Measurements from ENCODE around the gene RNF180.

RNF180 gene

DNA sequence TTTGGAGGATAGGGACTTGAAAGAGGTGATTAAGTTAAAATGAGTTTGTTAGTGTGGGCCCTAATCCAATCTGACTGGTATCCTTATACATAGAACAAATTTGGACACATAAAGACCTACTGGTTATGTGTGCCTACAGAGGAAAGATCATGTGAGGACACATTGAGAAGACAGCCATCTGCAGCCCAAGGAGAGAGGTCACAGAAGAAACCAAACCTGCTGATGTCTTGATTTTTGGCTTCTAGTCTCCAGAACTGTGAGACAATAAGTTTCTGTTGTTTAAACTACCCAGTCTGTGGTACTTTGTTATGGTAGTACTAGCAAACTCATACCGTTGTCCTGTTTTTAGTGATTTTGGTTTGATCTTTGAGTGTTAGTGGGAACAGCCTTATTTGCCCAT, 18.3 kb downstream of the RNF180 start:
- TF ChIP-seq, protein P1, sequence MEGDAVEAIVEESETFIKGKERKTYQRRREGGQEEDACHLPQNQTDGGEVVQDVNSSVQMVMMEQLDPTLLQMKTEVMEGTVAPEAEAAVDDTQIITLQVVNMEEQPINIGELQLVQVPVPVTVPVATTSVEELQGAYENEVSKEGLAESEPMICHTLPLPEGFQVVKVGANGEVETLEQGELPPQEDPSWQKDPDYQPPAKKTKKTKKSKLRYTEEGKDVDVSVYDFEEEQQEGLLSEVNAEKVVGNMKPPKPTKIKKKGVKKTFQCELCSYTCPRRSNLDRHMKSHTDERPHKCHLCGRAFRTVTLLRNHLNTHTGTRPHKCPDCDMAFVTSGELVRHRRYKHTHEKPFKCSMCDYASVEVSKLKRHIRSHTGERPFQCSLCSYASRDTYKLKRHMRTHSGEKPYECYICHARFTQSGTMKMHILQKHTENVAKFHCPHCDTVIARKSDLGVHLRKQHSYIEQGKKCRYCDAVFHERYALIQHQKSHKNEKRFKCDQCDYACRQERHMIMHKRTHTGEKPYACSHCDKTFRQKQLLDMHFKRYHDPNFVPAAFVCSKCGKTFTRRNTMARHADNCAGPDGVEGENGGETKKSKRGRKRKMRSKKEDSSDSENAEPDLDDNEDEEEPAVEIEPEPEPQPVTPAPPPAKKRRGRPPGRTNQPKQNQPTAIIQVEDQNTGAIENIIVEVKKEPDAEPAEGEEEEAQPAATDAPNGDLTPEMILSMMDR (IDR thresholded peaks at IDR 0.05), result no peak
- no peak overlapping the region for H3K9ac ChIP-seq
- H3K27me3 ChIP-seq (ENCODE audit: control insufficient read depth, insufficient read depth, low read length), result no peaks in the 10 kb centered on the region
- no peak overlapping the region for H3K4me2 ChIP-seq (ENCODE audit: low read length)
- H3K36me3 ChIP-seq (ENCODE audit: control insufficient read depth, insufficient read depth, low read length), result no peaks in the 10 kb centered on the region
- no peak overlapping the region for H3K4me3 ChIP-seq (ENCODE audit: low read depth, low read length)
- no peaks in the 10 kb centered on the region for H3K9me3 ChIP-seq (ENCODE audit: control insufficient read depth, low read length)
- H3K79me2 ChIP-seq, result peaks cover 31% of the 10 kb centered on the region
- H2AFZ ChIP-seq, result no peak overlapping the region
- no peak overlapping the region for H3K27ac ChIP-seq
- peaks cover 35% of the 10 kb centered on the region for H3K4me1 ChIP-seq

DNA sequence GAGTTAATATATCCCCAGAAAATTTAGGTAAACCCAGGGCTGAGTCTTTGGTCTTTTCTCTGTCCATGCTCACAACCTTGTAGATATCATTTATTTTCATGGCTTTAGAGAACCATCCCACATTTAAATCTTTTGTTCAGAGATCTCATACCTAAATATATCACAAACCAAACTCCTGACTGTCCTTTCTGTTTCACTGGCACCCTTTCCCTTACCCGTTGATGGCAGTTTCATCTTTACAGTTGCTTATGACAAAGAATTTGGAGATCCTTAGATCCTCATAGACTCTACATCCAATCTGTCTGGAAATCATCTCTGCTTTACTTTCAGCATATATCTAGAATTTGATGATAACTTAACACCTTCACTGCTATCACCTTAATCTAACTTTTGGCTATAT, 19.2 kb downstream of the RNF180 start:
- Histone ChIP-seq H3K27me3 (ENCODE audit: control insufficient read depth, insufficient read depth, low read length) (no peaks in the 10 kb centered on the region), H3K4me3 (ENCODE audit: low read depth, low read length) (no peak overlapping the region), H3K4me1 (peaks cover 43% of the 10 kb centered on the region), H3K79me2 (peaks cover 33% of the 10 kb centered on the region), H3K4me2 (ENCODE audit: low read length) (no peak overlapping the region), H2AFZ (no peak overlapping the region), H3K27ac (no peak overlapping the region), H3K36me3 (ENCODE audit: control insufficient read depth, insufficient read depth, low read length) (no peaks in the 10 kb centered on the region), H3K9me3 (ENCODE audit: control insufficient read depth, low read length) (no peaks in the 10 kb centered on the region), H3K9ac (no peak overlapping the region)
- TF ChIP-seq, protein P1 (IDR thresholded peaks at IDR 0.05), result no peak

DNA sequence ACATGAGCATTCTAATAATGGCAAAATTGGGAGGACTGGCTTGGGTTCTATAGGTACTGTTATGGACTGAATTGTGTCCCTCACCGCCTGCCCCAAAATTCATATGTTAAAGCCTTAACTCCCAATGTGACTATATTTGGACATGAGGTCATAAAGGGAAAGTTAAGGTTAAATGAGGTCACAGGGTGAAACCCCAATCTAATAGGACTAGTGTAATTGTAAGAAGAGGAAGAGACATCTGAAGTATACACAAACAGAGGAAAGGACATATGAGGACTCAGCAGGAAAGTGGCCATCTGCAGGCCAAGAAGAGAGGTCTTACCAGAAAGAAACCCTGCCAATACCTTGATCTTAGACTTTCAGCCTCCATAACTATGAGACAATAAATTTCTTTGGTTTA, 23.1 kb downstream of the RNF180 start:
- TF ChIP-seq, protein P1 (IDR thresholded peaks at IDR 0.05), result no peak
- H3K9ac ChIP-seq, result no peak overlapping the region
- peaks cover 21% of the 10 kb centered on the region for H3K4me1 ChIP-seq

DNA sequence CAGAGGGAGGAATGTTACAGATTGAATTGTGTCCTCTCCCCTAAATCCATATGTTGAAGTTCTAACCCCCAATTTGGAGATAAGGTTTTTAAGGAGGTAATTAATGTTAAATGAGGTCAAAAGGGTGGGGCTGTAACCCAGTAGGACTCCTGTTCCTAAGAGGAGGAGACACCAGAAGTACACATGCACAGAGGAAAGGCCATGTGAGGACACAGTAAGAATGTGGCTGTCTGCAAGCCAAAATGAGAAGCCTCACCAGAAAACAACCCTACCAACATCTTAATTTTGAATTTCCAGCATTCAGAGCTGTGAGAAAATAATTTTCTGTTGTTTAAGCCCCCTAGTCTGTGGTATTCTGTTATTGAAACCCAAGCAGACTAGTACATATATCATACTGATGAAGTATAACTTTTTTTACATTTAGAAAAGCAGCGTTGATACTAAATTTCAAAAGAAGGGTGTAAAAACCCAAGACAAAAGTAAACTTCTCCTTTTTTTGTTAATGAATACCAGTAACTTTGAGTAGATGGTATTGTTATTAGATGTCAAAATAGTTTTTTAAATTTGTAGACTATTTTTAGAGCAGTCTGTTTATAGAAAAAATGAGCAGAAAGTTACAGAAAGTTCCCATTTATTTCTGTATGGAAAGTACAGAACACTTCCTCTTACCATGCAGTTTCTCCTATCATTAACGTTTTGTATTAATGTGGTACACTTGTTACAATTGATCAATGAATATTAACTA, 25.1 kb downstream of the RNF180 start:
- Histone ChIP-seq H3K79me2 (peaks cover 36% of the 10 kb centered on the region), H3K9ac (no peak overlapping the region), H3K9me3 (ENCODE audit: control insufficient read depth, low read length) (no peaks in the 10 kb centered on the region), H3K27ac (no peak overlapping the region), H3K27me3 (ENCODE audit: control insufficient read depth, insufficient read depth, low read length) (no peaks in the 10 kb centered on the region), H3K4me2 (ENCODE audit: low read length) (no peak overlapping the region), H2AFZ (no peak overlapping the region), H3K36me3 (ENCODE audit: control insufficient read depth, insufficient read depth, low read length) (no peaks in the 10 kb centered on the region), H3K4me1 (peaks cover 17% of the 10 kb centered on the region), H3K4me3 (ENCODE audit: low read depth, low read length) (no peak overlapping the region)
- TF ChIP-seq, protein P1 (IDR thresholded peaks at IDR 0.05), result no peak

More for the DNA sequence above, 23.1 kb downstream of the RNF180 start:
- no peak overlapping the region for H3K4me3 ChIP-seq (ENCODE audit: low read depth, low read length)
- H3K4me2 ChIP-seq (ENCODE audit: low read length), result no peak overlapping the region
- no peaks in the 10 kb centered on the region for H3K27me3 ChIP-seq (ENCODE audit: control insufficient read depth, insufficient read depth, low read length)
- H3K36me3 ChIP-seq (ENCODE audit: control insufficient read depth, insufficient read depth, low read length), result no peaks in the 10 kb centered on the region
- peaks cover 38% of the 10 kb centered on the region for H3K79me2 ChIP-seq
- no peak overlapping the region for H2AFZ ChIP-seq
- H3K27ac ChIP-seq, result no peak overlapping the region
- H3K9me3 ChIP-seq (ENCODE audit: control insufficient read depth, low read length), result no peaks in the 10 kb centered on the region

DNA sequence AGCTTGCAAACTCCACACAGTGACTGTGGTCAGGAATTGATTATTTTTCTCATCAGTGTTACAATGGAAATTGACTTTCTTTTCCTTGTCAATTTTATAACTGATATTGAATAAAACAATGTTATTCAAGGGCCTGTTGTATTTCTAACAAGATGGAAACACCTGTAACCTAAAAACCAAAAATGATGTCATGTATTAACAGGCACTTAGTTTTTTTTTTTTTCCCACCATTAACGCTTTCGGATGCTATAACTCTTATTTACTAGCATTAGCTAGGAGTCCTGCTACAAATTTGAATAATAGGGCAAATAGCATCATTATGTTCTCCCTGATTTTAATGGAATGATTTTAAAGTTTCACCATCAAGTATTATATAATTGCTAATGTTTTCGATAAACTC, 30.3 kb downstream of the RNF180 start:
- no peak overlapping the region for H3K4me3 ChIP-seq (ENCODE audit: low read depth, low read length)
- H3K4me2 ChIP-seq (ENCODE audit: low read length), result no peak overlapping the region
- H3K4me1 ChIP-seq, result no peaks in the 10 kb centered on the region
- no peak overlapping the region for H3K27ac ChIP-seq
- TF ChIP-seq, protein P1 (IDR thresholded peaks at IDR 0.05), result no peak
- no peaks in the 10 kb centered on the region for H3K9me3 ChIP-seq (ENCODE audit: control insufficient read depth, low read length)
- no peaks in the 10 kb centered on the region for H3K36me3 ChIP-seq (ENCODE audit: control insufficient read depth, insufficient read depth, low read length)
- no peaks in the 10 kb centered on the region for H3K27me3 ChIP-seq (ENCODE audit: control insufficient read depth, insufficient read depth, low read length)
- no peak overlapping the region for H2AFZ ChIP-seq
- no peak overlapping the region for H3K9ac ChIP-seq
- H3K79me2 ChIP-seq, result peaks cover 27% of the 10 kb centered on the region

Measured in parathyroid adenoma (tissue), 2 donors.